ENCODE measurements around the gene ROR2.

ROR2 gene

DNA sequence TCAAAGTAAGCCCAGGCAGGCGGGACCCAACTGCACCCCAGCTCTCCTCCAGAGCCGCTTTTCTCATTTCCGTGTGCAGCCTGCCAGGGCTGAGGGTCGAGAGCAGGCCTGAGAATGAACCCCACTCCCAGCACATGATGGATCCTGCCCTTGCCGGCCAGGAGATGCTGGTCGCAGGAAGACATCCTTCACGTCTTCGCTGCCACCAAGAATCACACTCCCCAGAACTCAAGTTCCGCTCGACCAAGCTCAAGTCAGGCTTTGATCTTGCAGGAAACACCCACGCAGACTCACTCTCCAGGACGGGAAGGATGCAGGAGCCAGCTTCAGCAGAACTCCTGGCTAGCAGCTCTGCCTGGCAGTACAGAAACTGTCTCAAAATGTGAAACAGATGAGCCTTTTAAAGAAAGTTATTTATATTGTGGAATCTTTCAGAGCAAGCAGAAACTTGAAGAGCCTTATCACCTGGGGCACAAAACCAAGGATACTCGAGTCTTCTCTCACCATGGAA lies 102.4 kb downstream of the ROR2 start:
- in situ Hi-C loops (cut with HindIII; ENCODE audit: low sequenced_read_pairs), result loop anchor here (10.0 kb wide), 1 partner anchor 67 kb away; no protein-coding TSS in a partner anchor

DNA sequence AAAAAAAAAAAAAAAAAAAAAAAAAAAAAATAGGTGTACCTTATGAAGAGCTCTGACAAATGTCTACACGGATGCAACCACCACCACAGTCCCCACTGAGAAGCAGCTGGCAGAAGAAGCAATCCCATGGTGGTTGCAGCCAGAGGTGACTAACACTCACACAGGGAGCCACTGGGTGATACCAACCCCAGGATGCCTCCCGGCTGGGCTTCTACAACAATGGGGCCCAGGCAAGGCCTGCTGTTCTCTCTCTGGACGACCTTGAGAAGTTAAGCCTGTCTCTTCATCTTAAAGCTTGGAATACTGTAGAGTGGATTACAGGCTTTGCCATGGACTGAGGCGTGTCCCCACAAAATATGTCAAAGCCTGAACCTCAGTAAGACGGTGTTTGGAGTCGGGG lies 104.1 kb downstream of the ROR2 start:
- in situ Hi-C loops (cut with HindIII; ENCODE audit: low sequenced_read_pairs), result loop anchor here (10.0 kb wide), 1 partner anchor 69 kb away; no protein-coding TSS in a partner anchor

DNA sequence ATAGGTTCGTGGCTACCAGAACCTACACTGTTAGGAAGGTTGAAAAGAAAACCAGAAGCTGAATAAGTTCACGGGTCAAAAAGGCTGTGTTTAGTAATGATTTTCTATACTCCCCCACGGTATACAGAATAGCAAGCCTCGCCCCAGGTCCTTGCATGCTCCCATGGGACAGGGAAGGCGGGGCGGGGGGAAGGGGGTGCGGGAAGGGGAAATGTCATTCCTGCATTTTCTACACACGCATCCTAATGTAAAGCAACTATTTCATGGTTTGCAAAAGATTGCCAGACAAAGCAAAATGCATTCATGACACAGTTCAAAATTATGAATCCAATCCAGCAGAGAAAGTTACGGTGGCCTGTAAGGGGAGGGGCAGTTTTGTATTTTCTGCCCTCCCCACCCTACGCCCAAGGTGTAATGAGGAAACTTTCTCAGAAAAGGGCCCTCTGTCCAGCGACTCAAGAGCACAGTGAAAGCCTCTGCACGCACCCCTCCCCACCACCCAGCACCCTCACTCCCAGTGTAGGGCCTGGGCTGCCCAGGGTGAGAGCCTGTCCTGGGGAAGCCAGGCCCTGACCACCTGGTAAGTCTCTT lies 105.2 kb downstream of the ROR2 start:
- in situ Hi-C loops (cut with HindIII; ENCODE audit: low sequenced_read_pairs), result loop anchor here (5.0 to 10.0 kb wide), 2 partner anchors 70 to 118 kb away; no protein-coding TSS in a partner anchor

DNA sequence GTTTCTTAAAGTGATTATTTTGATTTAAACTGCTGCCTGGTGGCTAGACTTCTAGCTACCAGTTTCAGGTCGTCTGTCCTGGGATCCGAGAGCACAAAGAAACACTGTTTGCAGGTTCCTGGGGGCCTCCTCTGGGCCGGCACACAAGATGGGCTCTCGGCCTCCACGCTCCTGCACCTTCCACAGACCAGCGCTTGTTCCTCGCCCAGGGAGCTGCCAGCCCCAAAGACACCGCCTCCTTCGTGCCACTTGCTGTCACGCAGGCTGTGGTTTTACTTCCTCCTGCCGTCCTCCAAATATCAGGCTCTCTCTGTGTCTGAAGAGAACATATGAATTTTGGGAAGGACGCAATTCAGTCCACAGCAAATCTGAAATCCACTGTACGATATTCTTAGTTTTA lies 105.8 kb downstream of the ROR2 start:
- in situ Hi-C loops (cut with HindIII; ENCODE audit: low sequenced_read_pairs), result loop anchor here (5.0 to 10.0 kb wide), 2 partner anchors 71 to 118 kb away; no protein-coding TSS in a partner anchor

DNA sequence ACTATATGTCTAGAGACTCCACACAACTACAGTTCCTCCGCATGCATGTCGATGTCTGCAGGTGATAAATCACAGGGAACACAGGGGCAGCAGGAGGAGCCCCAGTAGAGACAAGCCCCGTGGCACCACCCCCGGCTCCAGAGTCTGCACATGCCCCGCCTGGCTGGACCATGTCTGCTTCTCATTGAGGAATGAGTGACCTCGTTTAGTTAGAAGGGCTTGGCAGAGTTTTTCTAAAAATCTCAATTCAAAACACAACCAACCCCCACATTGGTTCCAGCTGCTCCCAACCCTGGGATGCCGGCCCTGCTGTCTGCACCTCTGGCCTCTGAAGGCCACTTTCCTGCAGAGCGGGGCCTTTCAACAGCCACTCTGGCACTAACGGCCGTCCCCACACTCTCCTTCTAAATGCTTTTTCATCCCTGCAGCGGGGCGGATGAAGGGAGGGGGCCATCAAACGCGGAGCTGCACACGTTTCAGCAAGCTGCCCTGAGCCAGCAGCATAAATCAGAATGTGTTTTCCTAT lies 106.3 kb downstream of the ROR2 start:
- in situ Hi-C loops (cut with HindIII; ENCODE audit: low sequenced_read_pairs), result loop anchor here (5.0 to 10.0 kb wide), 2 partner anchors 71 to 119 kb away; no protein-coding TSS in a partner anchor

DNA sequence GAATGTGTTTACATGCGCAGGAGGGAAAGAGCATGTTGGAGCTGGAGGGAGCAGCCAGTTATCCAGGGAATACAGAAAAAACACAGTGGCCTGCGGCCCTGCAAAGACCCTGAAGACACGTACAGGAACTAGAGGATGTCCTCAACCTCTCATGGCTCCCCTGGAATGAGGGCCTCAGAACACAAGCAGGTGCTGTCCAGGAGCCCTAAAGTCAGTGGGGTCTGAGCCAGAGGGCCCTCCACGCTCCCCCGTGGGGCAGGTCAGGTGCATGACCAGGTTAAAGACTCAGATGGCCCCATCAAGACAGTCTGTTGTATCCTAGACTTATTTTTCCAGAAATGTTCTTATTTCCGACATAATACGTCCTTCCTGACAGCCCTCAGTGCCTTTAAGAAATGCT lies 106.9 kb downstream of the ROR2 start:
- in situ Hi-C loops (cut with HindIII; ENCODE audit: low sequenced_read_pairs), result loop anchor here (5.0 to 10.0 kb wide), 2 partner anchors 72 to 119 kb away; no protein-coding TSS in a partner anchor

DNA sequence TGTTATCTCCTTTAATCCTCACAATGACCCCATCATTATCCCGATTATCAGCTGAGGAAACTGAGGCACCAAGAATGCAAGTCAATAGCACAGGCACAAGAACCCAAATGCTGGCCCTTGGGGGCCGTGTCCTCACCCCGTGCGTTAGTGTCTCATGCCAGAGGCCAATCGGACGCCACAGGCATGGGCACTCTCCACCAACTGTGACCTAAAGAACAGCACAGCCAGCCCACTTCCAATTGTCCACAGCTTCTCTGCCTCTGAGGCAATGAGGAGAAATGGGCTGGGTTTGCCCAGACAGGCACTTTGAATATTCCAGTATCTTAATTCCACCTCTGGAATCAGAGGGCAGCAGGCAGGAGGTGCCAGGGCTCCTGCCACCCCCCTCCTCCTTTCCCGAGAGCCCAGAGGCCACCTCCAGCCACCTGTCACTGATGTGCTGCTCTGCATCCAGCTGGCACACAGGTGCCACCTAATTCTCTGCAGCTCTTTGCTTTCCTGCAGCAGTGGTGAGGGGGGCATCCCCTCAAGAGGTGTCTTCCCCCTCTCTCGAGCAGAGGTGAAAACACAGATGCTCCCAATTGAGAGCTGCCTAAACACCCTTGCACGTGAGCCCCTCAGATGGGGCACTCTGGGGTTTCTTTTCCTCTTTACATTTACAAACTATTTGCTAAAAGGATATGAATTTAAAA lies 107.5 kb downstream of the ROR2 start:
- in situ Hi-C loops (cut with HindIII; ENCODE audit: low sequenced_read_pairs), result loop anchor here (5.0 to 10.0 kb wide), 2 partner anchors 72 to 120 kb away; no protein-coding TSS in a partner anchor

DNA sequence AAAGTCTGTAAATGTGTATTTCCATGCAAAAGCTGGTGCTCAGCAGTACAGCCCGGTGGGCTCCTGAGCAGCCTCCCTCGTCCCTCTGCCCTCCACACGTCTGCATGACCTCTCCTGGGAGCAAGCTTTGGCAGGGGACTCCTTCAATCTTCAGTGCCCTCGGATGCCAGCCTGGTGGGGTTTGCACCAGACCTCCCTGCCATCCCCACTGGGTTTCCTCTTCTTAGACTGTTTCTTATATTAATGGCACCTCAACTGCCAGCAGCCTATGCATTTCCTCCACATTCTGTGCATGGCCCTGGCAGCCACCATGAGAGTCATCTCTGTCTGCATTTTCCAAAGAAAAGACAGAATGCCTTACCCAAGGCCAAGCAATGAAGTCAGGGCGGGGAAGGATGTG lies 108.4 kb downstream of the ROR2 start:
- in situ Hi-C loops (cut with HindIII; ENCODE audit: low sequenced_read_pairs), result loop anchor here (5.0 to 10.0 kb wide), 2 partner anchors 73 to 121 kb away; no protein-coding TSS in a partner anchor

DNA sequence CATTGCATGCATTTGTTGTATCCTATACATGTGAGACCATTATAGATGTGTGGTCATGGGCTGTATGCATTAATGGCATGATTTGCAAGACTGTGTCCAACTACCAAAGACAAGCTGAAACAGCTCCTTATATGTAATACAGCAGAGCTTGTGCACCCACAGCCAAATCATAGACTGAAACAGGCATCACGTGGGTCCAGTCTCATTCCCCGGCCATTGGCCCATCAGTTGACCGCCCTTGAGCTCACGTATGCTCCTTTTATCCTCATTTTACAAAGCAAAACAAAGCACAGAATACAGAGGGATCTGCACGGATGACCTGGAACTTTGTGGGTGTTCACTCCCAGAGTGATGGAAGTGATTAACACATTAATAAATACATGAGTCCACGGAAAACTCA lies 109.1 kb downstream of the ROR2 start:
- in situ Hi-C loops (cut with HindIII; ENCODE audit: low sequenced_read_pairs), result loop anchor here (5.0 to 10.0 kb wide), 2 partner anchors 74 to 121 kb away; no protein-coding TSS in a partner anchor

DNA sequence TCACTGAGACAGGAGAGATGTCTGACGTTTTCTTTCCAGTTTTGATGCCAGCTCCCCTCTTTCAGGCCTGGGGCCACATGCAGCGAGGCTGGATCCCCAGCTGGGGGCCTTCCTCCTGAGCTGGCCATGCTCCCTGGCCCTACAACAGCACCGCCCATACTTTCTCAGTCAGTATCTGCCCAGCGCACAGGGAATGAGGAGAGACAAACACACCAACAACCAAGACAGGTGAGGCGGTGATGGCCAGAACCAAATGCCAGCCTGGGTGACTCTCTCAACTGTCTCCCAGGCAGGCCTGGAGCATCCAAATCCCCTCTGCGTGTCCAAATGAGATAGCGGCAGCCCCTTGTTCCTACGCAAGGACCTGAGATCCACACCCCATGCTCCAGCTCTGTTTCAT lies 109.6 kb downstream of the ROR2 start:
- in situ Hi-C loops (cut with HindIII; ENCODE audit: low sequenced_read_pairs), result loop anchor here (5.0 to 10.0 kb wide), 2 partner anchors 74 to 122 kb away; no protein-coding TSS in a partner anchor

DNA sequence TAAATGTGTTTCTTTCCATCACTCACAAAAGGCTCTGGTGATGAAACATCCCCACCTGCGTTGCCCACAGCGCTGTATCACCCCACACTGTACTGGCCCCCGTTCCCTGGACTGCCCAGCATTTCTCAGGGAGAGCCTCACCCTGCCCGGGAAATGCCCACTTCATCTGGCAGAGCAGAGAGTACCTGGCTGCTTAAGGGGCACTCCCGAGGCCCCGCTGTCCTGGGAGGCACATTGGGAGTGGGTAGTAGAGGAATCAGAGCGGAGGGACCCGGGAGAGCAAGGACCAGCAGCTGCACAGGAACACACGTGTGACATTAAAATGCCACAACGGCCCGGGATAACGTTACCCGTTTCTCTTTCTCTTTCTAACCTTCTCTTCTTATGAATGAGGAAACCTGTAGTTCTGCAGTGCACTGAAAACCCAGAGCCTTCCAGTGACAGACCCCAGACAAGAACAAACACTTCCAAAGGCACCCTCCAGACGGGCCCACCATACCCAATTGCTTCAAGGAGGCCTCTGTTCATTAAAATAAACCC lies 110.0 kb downstream of the ROR2 start:
- in situ Hi-C loops (cut with HindIII; ENCODE audit: low sequenced_read_pairs), result loop anchor here (5.0 to 10.0 kb wide), 2 partner anchors 75 to 122 kb away; no protein-coding TSS in a partner anchor

DNA sequence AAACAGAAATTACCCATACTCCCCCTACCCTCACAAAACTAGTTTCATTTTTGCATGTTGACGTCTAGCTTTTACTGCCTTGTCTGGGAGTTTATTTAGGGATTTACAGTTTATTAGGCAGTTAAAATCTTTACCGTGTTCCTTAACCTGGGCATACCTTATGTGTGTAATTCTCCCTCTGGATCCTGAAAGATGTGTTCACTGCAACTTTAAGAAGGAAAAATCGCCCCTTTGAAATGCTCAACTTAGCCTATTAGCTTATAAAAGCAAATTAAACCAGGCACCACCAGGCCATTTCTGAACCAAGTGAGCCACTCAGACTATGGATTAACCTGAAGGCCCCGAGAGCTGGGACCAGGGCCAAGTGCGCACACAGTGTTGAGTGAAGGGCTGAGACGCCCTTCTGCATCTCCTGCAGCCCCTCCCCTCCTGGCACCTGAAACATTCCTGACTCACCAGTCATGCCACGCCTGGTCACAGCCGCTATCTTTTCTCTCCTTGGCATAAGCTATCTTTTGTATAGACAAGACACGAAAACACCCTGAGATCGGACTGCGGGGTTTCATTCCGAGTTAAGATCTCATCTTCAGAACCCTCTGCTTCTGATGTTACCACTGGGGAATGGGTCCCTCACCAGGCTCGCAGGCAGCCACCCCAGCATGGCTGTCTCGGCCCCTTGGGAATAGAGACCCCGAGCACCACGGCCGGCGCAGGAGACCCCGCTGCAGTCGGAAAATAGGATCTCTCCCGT lies 111.9 kb downstream of the ROR2 start:
- in situ Hi-C loops (cut with HindIII; ENCODE audit: low sequenced_read_pairs), result no loop called here

DNA sequence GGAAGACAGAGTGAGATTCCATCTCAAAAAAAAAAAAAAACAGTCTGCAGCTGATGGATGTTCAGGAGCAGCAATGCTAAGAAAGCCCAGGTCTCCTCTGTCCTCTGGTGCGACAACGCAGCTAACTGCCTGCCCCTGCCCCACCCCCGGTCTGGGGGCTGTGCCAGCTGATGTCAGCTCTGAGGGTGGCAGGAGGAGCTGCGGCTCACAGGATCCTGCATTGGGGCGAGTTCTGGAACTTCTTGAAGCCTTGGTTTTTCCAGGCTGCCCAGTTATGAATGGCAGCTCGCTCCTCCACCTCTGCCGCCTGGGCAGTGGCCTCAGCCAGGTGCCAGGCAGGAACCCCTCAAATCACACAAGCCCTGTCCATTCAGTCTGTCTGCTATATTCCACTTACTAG lies 113.5 kb downstream of the ROR2 start:
- in situ Hi-C loops (cut with HindIII; ENCODE audit: low sequenced_read_pairs), result no loop called here

DNA sequence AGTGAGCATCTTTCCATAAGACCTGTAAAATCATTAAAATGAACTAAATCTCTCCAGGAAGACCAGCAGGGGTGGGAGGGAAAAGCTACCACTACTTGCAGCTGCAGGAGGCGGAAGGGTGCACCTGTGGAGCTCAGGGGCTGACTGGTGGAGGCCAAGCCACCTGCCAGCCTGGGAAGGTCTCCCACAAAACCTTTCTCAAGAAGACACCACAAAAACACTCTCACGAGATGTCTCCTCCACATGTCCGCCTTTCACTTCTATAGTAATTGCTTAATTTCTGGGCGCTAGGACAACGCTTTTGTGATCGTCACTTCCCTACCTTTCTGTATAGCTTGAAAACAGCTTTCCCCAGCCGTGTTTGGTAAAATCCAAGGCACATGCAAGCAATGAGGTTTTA lies 114.4 kb downstream of the ROR2 start:
- in situ Hi-C loops (cut with HindIII; ENCODE audit: low sequenced_read_pairs), result no loop called here

DNA sequence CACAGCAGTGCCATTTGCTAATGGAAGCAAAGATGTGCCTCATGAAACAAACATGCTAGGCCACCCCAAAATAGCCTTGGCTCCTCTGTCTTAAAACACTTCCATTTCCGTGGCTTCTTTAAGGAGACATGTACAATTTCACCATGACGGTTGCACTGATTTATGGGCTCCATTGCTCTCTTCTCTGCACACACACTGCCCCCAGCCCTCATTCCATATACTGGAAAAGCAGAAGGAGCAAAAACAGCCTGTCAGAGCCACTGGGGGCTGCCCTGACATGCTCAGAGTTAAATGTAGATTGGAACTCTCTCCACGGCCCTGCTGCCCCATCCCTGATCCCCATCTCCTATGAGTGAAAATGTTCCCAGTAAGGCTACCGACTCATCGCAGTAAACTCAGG lies 114.8 kb downstream of the ROR2 start:
- in situ Hi-C loops (cut with HindIII; ENCODE audit: low sequenced_read_pairs), result no loop called here

DNA sequence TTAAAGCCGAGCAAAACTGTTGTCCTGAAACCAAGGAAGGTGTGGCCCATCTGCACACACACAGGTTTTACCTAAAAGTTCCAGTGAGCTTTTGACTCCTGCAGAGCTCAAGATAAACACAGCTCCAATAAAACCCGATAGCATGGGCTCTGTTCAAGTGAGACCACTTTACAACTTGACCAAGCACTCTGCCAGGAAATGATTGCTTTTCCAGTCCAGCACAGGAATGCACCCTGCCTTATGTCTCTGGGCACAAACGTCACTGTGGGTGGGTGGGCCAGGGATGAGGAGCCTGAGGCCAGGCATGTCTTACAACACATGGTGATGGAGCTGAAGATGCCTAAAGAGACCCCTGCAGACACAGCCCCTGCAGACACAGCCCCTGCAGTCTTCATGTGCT lies 115.3 kb downstream of the ROR2 start:
- in situ Hi-C loops (cut with HindIII; ENCODE audit: low sequenced_read_pairs), result no loop called here

DNA sequence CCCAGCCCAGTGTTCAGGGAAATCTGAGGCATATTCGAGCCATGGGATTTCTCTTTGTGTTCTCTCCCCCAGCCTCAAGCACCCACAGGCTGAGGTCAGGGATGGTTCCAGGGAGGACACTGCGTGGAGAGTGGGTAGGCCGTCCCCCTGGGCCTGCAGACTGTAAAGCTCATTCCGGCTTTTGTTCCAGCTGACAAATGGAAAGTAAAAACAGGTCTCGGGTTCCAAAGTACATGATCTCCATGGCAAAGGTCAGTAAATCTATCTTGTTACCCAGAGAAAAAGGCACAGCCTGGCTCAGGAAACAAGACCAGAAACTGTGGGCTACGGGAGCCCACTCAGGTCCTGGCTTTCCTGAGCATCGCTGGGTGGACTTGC lies 116.2 kb downstream of the ROR2 start:
- in situ Hi-C loops (cut with HindIII; ENCODE audit: low sequenced_read_pairs), result no loop called here

DNA sequence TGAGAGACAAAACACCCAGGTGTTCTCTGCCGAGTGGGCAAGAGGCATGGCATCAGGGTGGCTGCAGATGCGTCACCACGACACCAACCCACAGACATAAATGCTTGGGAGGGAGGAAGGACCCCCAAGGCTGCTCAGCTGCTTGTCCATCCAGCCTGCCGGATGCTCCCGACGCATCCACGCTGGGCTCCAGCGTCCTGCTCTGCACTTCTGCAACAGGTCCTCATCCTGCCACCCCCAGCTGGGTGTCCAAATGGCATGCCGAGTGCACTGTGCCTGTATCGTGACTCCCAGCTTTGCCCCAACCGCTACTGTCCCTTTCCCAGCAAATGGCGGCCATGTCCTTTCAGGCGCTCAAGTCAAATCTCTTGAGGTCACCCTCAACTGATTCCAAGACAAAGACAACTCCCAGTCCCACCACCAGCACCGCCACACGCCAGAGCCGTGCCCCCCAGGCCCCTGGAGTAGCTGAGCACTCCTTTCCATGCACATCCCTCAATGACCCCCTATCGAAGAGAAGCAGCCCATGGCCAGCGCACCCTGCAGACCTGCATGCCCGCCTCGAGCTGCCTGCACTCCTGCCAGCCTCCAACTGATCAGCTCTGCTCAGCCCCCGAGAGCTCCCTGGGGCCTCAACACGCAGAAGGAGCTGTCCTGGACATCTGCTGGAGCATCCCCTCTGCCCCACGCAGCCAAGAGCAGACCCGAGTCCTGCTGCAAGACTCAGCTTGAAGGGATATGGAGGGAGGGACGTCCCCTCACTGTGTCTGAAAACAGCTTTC lies 116.7 kb downstream of the ROR2 start:
- in situ Hi-C loops (cut with HindIII; ENCODE audit: low sequenced_read_pairs), result no loop called here

DNA sequence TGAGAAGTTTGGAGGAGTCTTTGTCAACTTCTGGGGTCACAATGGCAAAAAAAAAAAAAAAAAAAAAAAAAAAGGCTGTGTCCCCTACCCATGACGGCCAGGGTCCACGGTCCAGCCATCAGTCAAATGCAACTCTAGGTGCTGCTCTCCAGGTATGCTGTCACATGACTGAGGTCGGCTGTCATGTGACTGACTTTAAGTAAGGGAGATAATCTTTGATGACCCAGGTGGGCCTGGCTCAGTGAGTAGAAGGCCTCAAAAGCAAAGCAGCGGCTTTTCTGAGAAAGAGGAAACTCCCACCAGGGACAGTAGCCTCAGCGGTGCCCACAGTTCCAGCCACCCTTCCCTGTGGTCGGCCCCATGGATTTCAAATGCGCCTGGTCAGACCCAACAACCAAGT lies 117.7 kb downstream of the ROR2 start:
- in situ Hi-C loops (cut with HindIII; ENCODE audit: low sequenced_read_pairs), result no loop called here

DNA sequence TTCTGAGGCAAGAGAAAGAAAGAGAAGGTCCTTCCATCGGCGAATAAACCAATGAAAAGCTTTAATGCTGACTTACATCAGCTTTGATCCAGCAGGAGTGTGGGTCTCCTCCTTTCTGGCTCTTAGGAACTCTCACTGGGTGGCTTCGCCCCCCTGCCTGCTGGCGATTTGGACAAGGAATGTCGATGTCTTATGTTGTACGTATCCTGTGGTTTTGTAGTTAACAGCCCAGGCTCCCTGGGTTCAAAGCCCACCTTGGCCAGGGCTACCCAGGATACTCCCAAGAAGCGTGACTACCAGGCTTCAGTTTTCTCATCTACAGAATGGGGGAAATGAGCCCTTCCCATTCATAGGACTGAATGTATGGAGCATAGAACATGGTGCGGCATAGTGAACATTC lies 124.2 kb downstream of the ROR2 start:
- in situ Hi-C loops (cut with HindIII; ENCODE audit: low sequenced_read_pairs), result no loop called here

Measured in endothelial cell of hepatic sinusoid (primary cell).